Right ventricle myocardium inferior (tissue), 1 donor: ENCODE results near the gene CD28. TPM values are rescaled to one million over a fixed set of nuclear protein-coding genes. Genes with fewer than 3 reads are reported as not detected.

ENCODE experiments used
- total RNA-seq: library from RNA; stranded (reverse); fragmentation: NEBNext Ultra II Directional; extraction: Animal tissue kit (Norgen Biotek cat#: 25700); gene quantifications from one replicate; pipeline ENCODE4 v1.2.1, GENCODE V29; 2021
- donor health status: DM: no; HTN: yes; CAD: no; lungs with severe emphysema.

CD28 gene
- total RNA-seq, 1 donor from 2014 or later: 0.78 TPM

Other genes with a start within 250 kb of the CD28 start
- gene RAPH1, start 171.3 kb upstream of the CD28 start, total RNA-seq: 15.1 TPM
- gene CTLA4, start 161.1 kb downstream of the CD28 start, total RNA-seq: 0.19 TPM
- gene ICOS, start 230.1 kb downstream of the CD28 start, total RNA-seq: not detected